H1 (cell line): Measurements from ENCODE around the gene PIAS1. TPM values are rescaled to one million over a fixed set of nuclear protein-coding genes. Genes with fewer than 3 reads are reported as not detected.

Experiments
- CTCF ChIA-PET: fragments of 300-600 bp; sonication (Branson Sonifier 250); formaldehyde crosslinking; loops from one replicate; lab custom pipeline; 2021; ENCODE audit not compliant: partially characterized antibody; lab: Charles Lee
- POLR2A ChIA-PET: fragments of 300-600 bp; sonication (Branson Sonifier 250); formaldehyde crosslinking; loops from one replicate; lab custom pipeline; 2021; ENCODE audit warnings: inconsistent platforms; ENCODE audit not compliant: partially characterized antibody; lab: Charles Lee
- DNase-seq, 2 experiments: peaks; one replicate each; pipeline versions ENCODE4 v3.0.0 to v3.0.0-alpha.2; 2010 to 2022; ENCODE audit warnings: low spot score in 2 of 2, low read depth in 1 of 2, mixed read lengths in 1 of 2
- FAIRE-seq: peaks from 2 replicates; lab custom pipeline; 2011; peaks lifted over from hg19 to GRCh38; lab: Jason Lieb, UNC
- H2AFZ ChIP-seq: 2 replicates; pipeline ENCODE4 v1.8.1; 2012; ENCODE audit warnings: low read length, inconsistent platforms
- H2AK5ac ChIP-seq: 2 replicates; pipeline ENCODE4 v1.6.1; 2013; ENCODE audit warnings: low read depth, low read length
- H2BK120ac ChIP-seq: replicated peaks from 2 replicates; pipeline ENCODE3; 2013; ENCODE audit warnings: low read depth, low read length, inconsistent platforms
- H2BK12ac ChIP-seq: 2 replicates; pipeline ENCODE4 v1.6.1; 2013; ENCODE audit warnings: low read depth, low read length
- H2BK15ac ChIP-seq: 2 replicates; pipeline ENCODE4 v1.6.1; 2013; ENCODE audit warnings: low read length
- H2BK20ac ChIP-seq: 2 replicates; pipeline ENCODE4 v1.6.1; 2013; ENCODE audit warnings: low read length
- H2BK5ac ChIP-seq: 2 replicates; pipeline ENCODE4 v1.6.1; 2013; ENCODE audit warnings: low read depth, low read length
- H3K14ac ChIP-seq: 2 replicates; pipeline ENCODE4 v1.6.1; 2013; ENCODE audit warnings: inconsistent platforms; ENCODE audit not compliant: insufficient read length
- H3K18ac ChIP-seq: 2 replicates; pipeline ENCODE4 v1.6.1; 2013; ENCODE audit warnings: low read length; ENCODE audit errors: extremely low read depth
- H3K23ac ChIP-seq: 2 replicates; pipeline ENCODE4 v1.6.1; 2013; ENCODE audit warnings: inconsistent platforms; ENCODE audit not compliant: insufficient read length
- H3K23me2 ChIP-seq: 2 replicates; pipeline ENCODE4 v1.6.1; 2013; ENCODE audit warnings: low read depth, low read length
- H3K27ac ChIP-seq: 2 replicates; pipeline ENCODE4 v1.6.1; 2011; ENCODE audit warnings: low read depth, low read length, inconsistent platforms
- H3K27me3 ChIP-seq, 4 experiments: replicated peaks in 1 of 4; 1 replicate in 1 of 4; 2 replicates in 3 of 4; pipeline versions ENCODE4 v1.6.1 to v1.8.1; 2011 to 2013; ENCODE audit warnings: low read length in 3 of 4, mild to moderate bottlenecking in 3 of 4, inconsistent platforms in 2 of 4, mixed read lengths in 2 of 4, moderate library complexity in 1 of 4; ENCODE audit not compliant: control insufficient read depth in 3 of 4, insufficient read depth in 3 of 4; ENCODE audit errors: extremely low read depth in 1 of 4
- H3K36me3 ChIP-seq, 4 experiments: 2 replicates each; pipeline versions ENCODE4 v1.6.1 to v1.8.1; 2011 to 2013; ENCODE audit warnings: mild to moderate bottlenecking in 4 of 4, low read length in 3 of 4, moderate library complexity in 2 of 4, control low read depth in 1 of 4, inconsistent platforms in 1 of 4; ENCODE audit not compliant: insufficient read depth in 4 of 4, control insufficient read depth in 2 of 4
- H3K4ac ChIP-seq: replicated peaks from 2 replicates; pipeline ENCODE3; 2013; ENCODE audit warnings: low read length, low read depth, mixed read lengths, inconsistent platforms; ENCODE audit not compliant: insufficient read length
- H3K4me1 ChIP-seq, 4 experiments: replicated peaks in 1 of 4; 1 replicate in 1 of 4; 2 replicates in 3 of 4; pipeline versions ENCODE4 v1.6.1 to v1.8.1; 2011 to 2013; ENCODE audit warnings: low read length in 3 of 4, inconsistent platforms in 2 of 4, mixed read lengths in 1 of 4; ENCODE audit not compliant: insufficient read depth in 4 of 4, control insufficient read depth in 3 of 4
- H3K4me2 ChIP-seq, 2 experiments: 2 replicates each; pipeline versions ENCODE4 v1.6.1 to v1.8.1; 2011 to 2013; ENCODE audit warnings: low read depth in 2 of 2, low read length in 2 of 2, control low read depth in 1 of 2, inconsistent platforms in 1 of 2, mild to moderate bottlenecking in 1 of 2; ENCODE audit not compliant: insufficient read depth in 1 of 2
- H3K4me3 ChIP-seq, 4 experiments: fragments of 200-600, 300-600 bp in 1 of 4; sonication (generic), shearing (Covaris generic), sonication (Bioruptor Twin) in 1 of 4; 2 replicates each; pipeline versions ENCODE4 v1.5.1 to v1.8.1; 2011 to 2016; ENCODE audit warnings: low read length in 4 of 4, low read depth in 3 of 4, control low read depth in 2 of 4, inconsistent platforms in 2 of 4, mild to moderate bottlenecking in 2 of 4, mixed read lengths in 1 of 4, moderate library complexity in 1 of 4; ENCODE audit not compliant: insufficient read depth in 2 of 4; ENCODE audit errors: extremely low read depth in 1 of 4
- H3K56ac ChIP-seq: replicated peaks from 2 replicates; pipeline ENCODE3; 2013; ENCODE audit warnings: low read depth, mild to moderate bottlenecking, mixed read lengths, low read length, inconsistent platforms; ENCODE audit not compliant: insufficient read length
- H3K79me1 ChIP-seq: 2 replicates; pipeline ENCODE4 v1.6.1; 2013; ENCODE audit warnings: low read depth, low read length, control low read depth
- H3K79me2 ChIP-seq, 2 experiments: 2 replicates each; pipeline versions ENCODE4 v1.6.1 to v1.8.1; 2012 to 2013; ENCODE audit warnings: low read length in 2 of 2, mild to moderate bottlenecking in 2 of 2, inconsistent platforms in 1 of 2; ENCODE audit not compliant: insufficient read depth in 2 of 2, control insufficient read depth in 1 of 2
- H3K9ac ChIP-seq, 4 experiments: replicated peaks in 1 of 4; 1 replicate in 1 of 4; 2 replicates in 3 of 4; pipeline versions ENCODE4 v1.6.1 to v1.8.1; 2011 to 2013; ENCODE audit warnings: low read depth in 3 of 4, low read length in 3 of 4, control low read depth in 2 of 4, mild to moderate bottlenecking in 2 of 4, moderate library complexity in 2 of 4, inconsistent platforms in 1 of 4; ENCODE audit errors: extremely low read depth in 1 of 4
- H3K9me3 ChIP-seq, 2 experiments: 2 replicates each; pipeline versions ENCODE4 v1.6.1 to v1.8.1; 2012 to 2013; ENCODE audit warnings: mild to moderate bottlenecking in 2 of 2, moderate library complexity in 2 of 2, control low read depth in 1 of 2, inconsistent platforms in 1 of 2, low read depth in 1 of 2, low read length in 1 of 2, mixed read lengths in 1 of 2; ENCODE audit not compliant: insufficient read depth in 2 of 2
- H4K20me1 ChIP-seq, 2 experiments: replicated peaks in 1 of 2; 2 replicates each; pipeline versions ENCODE3 to v1.8.1; 2011 to 2013; ENCODE audit warnings: inconsistent platforms in 2 of 2, low read length in 2 of 2, mild to moderate bottlenecking in 1 of 2; ENCODE audit not compliant: insufficient read depth in 2 of 2, control insufficient read depth in 1 of 2
- H4K5ac ChIP-seq: 2 replicates; pipeline ENCODE4 v1.6.1; 2013; ENCODE audit warnings: low read length, low read depth, mixed read lengths, inconsistent platforms; ENCODE audit not compliant: insufficient read length
- H4K8ac ChIP-seq: 2 replicates; pipeline ENCODE4 v1.8.0; 2013; ENCODE audit warnings: mild to moderate bottlenecking, moderate library complexity, low read length, inconsistent platforms; ENCODE audit not compliant: insufficient read depth; ENCODE audit errors: extremely low read depth
- H4K91ac ChIP-seq: replicated peaks from 2 replicates; pipeline ENCODE3; 2013; ENCODE audit warnings: low read length, mixed read lengths, inconsistent platforms; ENCODE audit not compliant: insufficient read length
- KDM1A ChIP-seq: fragments of 200-600, 300-600 bp; sonication (generic); IDR thresholded peaks from 2 replicates; pipeline ENCODE4 v1.7.1; 2016; ENCODE audit warnings: mild to moderate bottlenecking, low read length, borderline replicate concordance
- POLR2AphosphoS5 ChIP-seq: IDR thresholded peaks from 2 replicates; pipeline ENCODE4 v1.6.1; 2011; ENCODE audit warnings: low read depth, low read length
- SIN3A ChIP-seq, 2 experiments: IDR thresholded peaks in 1 of 2; conservative IDR thresholded peaks in 1 of 2; 2 replicates each; pipeline ENCODE4 v1.6.1; 2011 to 2012; ENCODE audit warnings: low read length in 2 of 2, improper control_type of control experiment in 1 of 2, low read depth in 1 of 2, mild to moderate bottlenecking in 1 of 2
- SP1 ChIP-seq: IDR thresholded peaks from 2 replicates; pipeline ENCODE4 v1.6.1; 2011; ENCODE audit warnings: low read depth, low read length
- YY1 ChIP-seq: IDR thresholded peaks from 2 replicates; pipeline ENCODE4 v1.6.1; 2011; ENCODE audit warnings: low read depth, mild to moderate bottlenecking, low read length
- WGBS, 2 experiments: shearing (Covaris generic) in 1 of 2; methylation state at CpG; one replicate each; pipeline versions ENCODE4 v1.1.6 to v1.1.7; 2013 to 2015; ENCODE audit warnings: low lambda C conversion rate in 2 of 2, mixed read lengths in 2 of 2, inconsistent platforms in 1 of 2, low coverage in 1 of 2, missing lambda C conversion rate in 1 of 2; ENCODE audit not compliant: insufficient replicate concordance in 2 of 2, insufficient coverage in 1 of 2, insufficient read length in 1 of 2; ENCODE audit errors: extremely low coverage in 1 of 2, missing lambda C conversion rate in 1 of 2; 5-methylcytosine and 5-hydroxymethylcytosine counted together
- polyA plus RNA-seq, 7 experiments: library from polyadenylated mRNA; depleted of rRNA in 3 of 7; stranded (reverse) in 5 of 7; unstranded in 2 of 7; fragments of >200 nt in 5 of 7; fragments of 200-250 nt in 2 of 7; gene quantifications; 1 replicate in 5 of 7; 2 replicates in 1 of 7; 4 replicates in 1 of 7; pipeline versions ENCODE4 v1.2.1 to v1.2.3, GENCODE V29; 2011 to 2013; ENCODE audit warnings: missing spikeins in 2 of 7, mixed read lengths in 2 of 7
- total RNA-seq: library from RNA; stranded (reverse); fragmentation: NEBNext Ultra II Directional; extraction: Animal tissue kit (Norgen Biotek cat#: 25700); gene quantifications from 2 replicates; pipeline ENCODE4 v1.2.1, GENCODE V29; 2021

The PIAS1 gene
- total and polyA plus RNA-seq, 2 of the 8 experiments (the other 6 are each of a cell fraction or from before 2014, with no cell fraction given), result 30.8 to 34.5 TPM

GRCh38 chr15:68032672-68033071 lies 21.4 kb upstream of the PIAS1 start:
- no peak overlapping the region for H2AK5ac ChIP-seq
- H3K9ac ChIP-seq, result no peak overlapping the region
- H2BK120ac ChIP-seq, result no peak overlapping the region
- no peak overlapping the region for H3K18ac ChIP-seq
- no peak overlapping the region for H3K56ac ChIP-seq
- DNase-seq (no peak), FAIRE-seq (no peak)
- H4K20me1 ChIP-seq, result no peaks in the 10 kb centered on the region
- ChIA-PET CTCF (no interaction called here), POLR2A (no interaction called here)
- no peaks in the 10 kb centered on the region for H3K27me3 ChIP-seq
- no peaks in the 10 kb centered on the region for H3K4me1 ChIP-seq
- H3K4ac ChIP-seq, result no peak overlapping the region
- no peak overlapping the region for H3K23ac ChIP-seq
- no peak overlapping the region for H4K91ac ChIP-seq
- TF ChIP-seq POLR2AphosphoS5 (no peak), SIN3A (conservative IDR thresholded peaks at IDR 0.05 in 1 of 2, IDR thresholded peaks at IDR 0.05 in 1 of 2; ENCODE audit: low read depth in 1 of 2, low read length in 2 of 2) (no peak), KDM1A (no peak), SP1 (no peak), YY1 (no peak)
- no peak overlapping the region for H2BK12ac ChIP-seq
- WGBS, 2 experiments, result 75% methylated on average over 1 of the region's 1 CpG; no CpG with 5 or more reads in 1 of the 2 experiments
- H3K23me2 ChIP-seq, result no peaks in the 10 kb centered on the region
- no peak overlapping the region for H3K4me2 ChIP-seq
- no peak overlapping the region for H2BK15ac ChIP-seq
- H3K14ac ChIP-seq, result no peak overlapping the region
- H2BK20ac ChIP-seq, result no peak overlapping the region
- no peak overlapping the region for H3K4me3 ChIP-seq
- no peaks in the 10 kb centered on the region for H3K9me3 ChIP-seq
- no peak overlapping the region for H2BK5ac ChIP-seq
- no peak overlapping the region for H4K5ac ChIP-seq
- H3K27ac ChIP-seq, result no peak overlapping the region
- H3K36me3 ChIP-seq, result no peaks in the 10 kb centered on the region
- H3K79me1 ChIP-seq, result no peaks in the 10 kb centered on the region
- no peaks in the 10 kb centered on the region for H3K79me2 ChIP-seq
- H2AFZ ChIP-seq, result no peak overlapping the region
- H4K8ac ChIP-seq, result no peak overlapping the region
